Transverse colon (tissue), 4 donors: ENCODE results near the gene NUMB.

Experiments
- CTCF ChIP-seq, 5 experiments: fragments of 200-600 bp in 3 of 5; fragments of 450-650 bp in 2 of 5; sonication (generic) in 3 of 5; IDR thresholded peaks; 1 replicate in 2 of 5; 2 replicates in 3 of 5; pipeline ENCODE4 v1.5.1; 2016 to 2017; ENCODE audit warnings: antibody characterized with exemption in 5 of 5, inconsistent platforms in 3 of 5, mild to moderate bottlenecking in 2 of 5, moderate library complexity in 1 of 5
- EP300 ChIP-seq: sonication (generic); formaldehyde crosslinking; IDR thresholded peaks from one replicate; pipeline ENCODE4 v1.6.1; 2017; ENCODE audit warnings: antibody characterized with exemption, low read depth
- POLR2AphosphoS5 ChIP-seq, 3 donors: sonication (generic); formaldehyde crosslinking; IDR thresholded peaks; one replicate each; pipeline ENCODE4 v1.6.1; 2016; ENCODE audit warnings: antibody characterized with exemption in 3 of 3

- TF ChIP-seq CTCF (IDR thresholded peaks at IDR 0.05), result no peak
- no peak for TF ChIP-seq POLR2AphosphoS5 (IDR thresholded peaks at IDR 0.05)
- TF ChIP-seq EP300, result no peak
Observed at GRCh38 chr14:73234029-73234428, 224.3 kb downstream of the NUMB start.
